ENCODE data around the gene KLHDC4. TPM values are rescaled to one million over a fixed set of nuclear protein-coding genes. Genes with fewer than 3 reads are reported as not detected.

Gene KLHDC4
- total RNA-seq, 1 experiment from 2014 or later, result 19.5 TPM

- no peaks in the 10 kb centered on the region for H3K27me3 ChIP-seq (replicated peaks)
- no peak for DNase-seq (ENCODE audit: low read depth in 1 of 2, low spot score in 2 of 2)
- H3K4me1 ChIP-seq (replicated peaks), result no peaks in the 10 kb centered on the region
- H3K4me3 ChIP-seq, result no peak overlapping the region
- H3K27ac ChIP-seq, result no peak overlapping the region
- H3K9me3 ChIP-seq (replicated peaks), result no peaks in the 10 kb centered on the region
- peaks cover 35% of the 10 kb centered on the region for H3K36me3 ChIP-seq
Observed at GRCh38 chr16:87710887-87711286, 54.9 kb downstream of the KLHDC4 start.

DNA sequence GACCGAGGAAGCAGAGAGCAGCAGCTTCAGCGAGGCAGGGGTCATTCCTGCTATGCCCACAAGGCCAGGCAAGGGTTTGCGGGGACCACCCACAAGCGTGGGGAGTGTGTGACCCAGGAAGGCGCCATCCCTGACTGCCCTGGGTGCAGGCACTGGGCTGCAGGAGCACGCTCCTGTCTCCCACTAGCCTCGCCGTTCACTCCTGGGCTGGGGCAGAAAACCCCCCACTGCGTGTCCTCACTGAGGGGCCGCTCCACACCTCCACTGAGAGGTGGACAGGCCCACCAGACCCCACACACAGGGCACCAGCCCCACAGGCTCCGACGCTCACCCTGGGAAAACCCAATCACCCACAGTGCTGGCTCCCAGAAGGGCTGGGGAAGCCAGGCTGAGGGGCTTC lies 56.1 kb downstream of the KLHDC4 start:
- Histone ChIP-seq H3K9me3 (replicated peaks) (no peaks in the 10 kb centered on the region), H3K36me3 (peaks cover 31% of the 10 kb centered on the region), H3K4me1 (replicated peaks) (no peaks in the 10 kb centered on the region), H3K4me3 (no peak overlapping the region), H3K27ac (no peak overlapping the region), H3K27me3 (replicated peaks) (no peaks in the 10 kb centered on the region)
- DNase-seq (ENCODE audit: low read depth in 1 of 2, low spot score in 2 of 2), result no peak

DNA sequence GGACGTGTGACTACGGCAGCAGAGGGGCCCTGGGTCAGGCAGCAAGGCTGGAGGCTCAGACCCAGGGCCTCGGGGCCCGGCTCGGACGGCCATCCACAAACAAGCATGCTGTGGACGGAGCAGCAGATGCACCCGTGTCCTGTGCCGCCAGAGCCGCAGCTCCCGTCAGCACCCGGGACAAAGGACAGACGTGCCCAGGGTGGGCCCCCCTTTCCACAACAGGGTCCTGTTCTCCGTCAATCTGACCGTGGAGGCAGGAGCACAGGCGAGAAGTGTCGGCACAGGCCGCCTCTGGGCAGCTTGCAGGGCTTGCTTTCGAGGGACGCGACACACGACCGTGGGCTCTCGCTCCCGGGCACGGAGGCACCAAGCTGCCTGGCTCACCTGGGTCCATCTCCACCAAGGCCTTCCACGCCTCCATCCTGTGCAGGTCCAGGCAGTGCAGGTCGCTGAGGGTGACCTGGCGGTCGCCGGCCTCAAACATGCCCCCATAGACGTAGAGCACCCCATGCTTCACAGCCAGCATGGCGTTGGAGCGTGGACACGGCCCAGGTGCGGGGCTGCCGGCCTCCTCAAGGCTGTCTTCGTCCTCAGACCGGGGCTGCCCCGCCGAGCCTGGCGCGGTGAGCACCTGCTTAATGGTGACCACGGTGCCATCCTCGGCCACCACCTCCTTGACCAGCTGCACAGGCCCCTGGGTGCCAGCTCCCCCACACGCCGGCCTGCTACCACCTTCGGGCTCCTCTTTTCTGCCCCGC lies 56.7 kb downstream of the KLHDC4 start:
- no peaks in the 10 kb centered on the region for H3K27me3 ChIP-seq (replicated peaks)
- no peaks in the 10 kb centered on the region for H3K4me1 ChIP-seq (replicated peaks)
- no peaks in the 10 kb centered on the region for H3K9me3 ChIP-seq (replicated peaks)
- no peak overlapping the region for H3K27ac ChIP-seq
- DNase-seq (ENCODE audit: low read depth in 1 of 2, low spot score in 2 of 2), result no peak
- H3K4me3 ChIP-seq, result no peak overlapping the region
- peaks cover 31% of the 10 kb centered on the region for H3K36me3 ChIP-seq

DNA sequence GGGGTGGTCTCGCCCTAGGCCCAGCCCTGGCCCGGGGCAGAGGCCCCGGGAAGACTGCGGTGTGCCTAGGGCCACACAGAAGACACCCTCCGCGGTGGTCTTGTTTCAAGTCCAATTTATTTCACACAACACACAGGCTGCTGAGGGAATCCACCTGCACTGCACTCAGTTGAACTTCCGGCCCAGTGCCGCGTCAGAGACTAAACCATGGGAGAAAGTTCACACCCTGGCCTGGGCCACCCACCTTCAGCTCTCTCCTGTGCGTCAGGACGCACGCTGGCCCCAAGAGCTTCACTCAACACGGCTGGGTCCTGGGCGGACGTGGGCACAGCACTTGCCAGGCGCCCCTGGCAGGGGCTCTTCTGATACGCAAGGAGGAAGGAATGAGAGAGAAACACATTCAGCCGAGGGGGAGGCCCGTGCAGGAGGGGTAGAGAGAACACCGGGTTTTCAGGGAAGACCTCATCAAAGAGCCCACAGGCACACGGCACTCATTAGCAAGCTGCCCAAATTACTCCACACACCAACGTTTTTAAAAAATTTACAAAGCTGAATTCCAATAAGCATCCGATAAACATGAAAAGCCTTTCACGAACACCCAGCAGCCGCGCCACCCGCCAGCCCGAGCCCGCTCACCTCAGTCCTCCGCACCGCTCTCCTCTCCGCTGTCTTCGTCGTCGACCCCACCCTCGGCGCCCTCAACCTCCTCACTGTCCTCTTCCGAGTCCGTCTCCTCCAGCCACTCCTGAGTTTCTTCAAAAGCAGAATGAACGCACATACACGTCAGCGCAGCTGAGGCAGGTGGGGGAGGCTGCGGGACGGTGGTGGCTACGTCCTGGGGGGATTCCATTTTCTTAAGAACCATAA lies 57.8 kb downstream of the KLHDC4 start:
- DNase-seq (ENCODE audit: low read depth in 1 of 2, low spot score in 2 of 2), result no peak

GRCh38 chr16:87707097-87707496 lies 58.7 kb downstream of the KLHDC4 start:
- H3K27me3 ChIP-seq (replicated peaks), result no peaks in the 10 kb centered on the region
- H3K4me1 ChIP-seq (replicated peaks), result no peaks in the 10 kb centered on the region
- no peaks in the 10 kb centered on the region for H3K9me3 ChIP-seq (replicated peaks)
- H3K4me3 ChIP-seq, result no peak overlapping the region
- H3K27ac ChIP-seq, result no peak overlapping the region
- DNase-seq (ENCODE audit: low read depth in 1 of 2, low spot score in 2 of 2), result no peak
- H3K36me3 ChIP-seq, result peaks cover 37% of the 10 kb centered on the region

More for the DNA sequence above, 57.8 kb downstream of the KLHDC4 start:
- Histone ChIP-seq H3K36me3 (peaks cover 34% of the 10 kb centered on the region), H3K9me3 (replicated peaks) (no peaks in the 10 kb centered on the region), H3K4me1 (replicated peaks) (no peaks in the 10 kb centered on the region), H3K27ac (no peak overlapping the region), H3K27me3 (replicated peaks) (no peaks in the 10 kb centered on the region), H3K4me3 (no peak overlapping the region)

DNA sequence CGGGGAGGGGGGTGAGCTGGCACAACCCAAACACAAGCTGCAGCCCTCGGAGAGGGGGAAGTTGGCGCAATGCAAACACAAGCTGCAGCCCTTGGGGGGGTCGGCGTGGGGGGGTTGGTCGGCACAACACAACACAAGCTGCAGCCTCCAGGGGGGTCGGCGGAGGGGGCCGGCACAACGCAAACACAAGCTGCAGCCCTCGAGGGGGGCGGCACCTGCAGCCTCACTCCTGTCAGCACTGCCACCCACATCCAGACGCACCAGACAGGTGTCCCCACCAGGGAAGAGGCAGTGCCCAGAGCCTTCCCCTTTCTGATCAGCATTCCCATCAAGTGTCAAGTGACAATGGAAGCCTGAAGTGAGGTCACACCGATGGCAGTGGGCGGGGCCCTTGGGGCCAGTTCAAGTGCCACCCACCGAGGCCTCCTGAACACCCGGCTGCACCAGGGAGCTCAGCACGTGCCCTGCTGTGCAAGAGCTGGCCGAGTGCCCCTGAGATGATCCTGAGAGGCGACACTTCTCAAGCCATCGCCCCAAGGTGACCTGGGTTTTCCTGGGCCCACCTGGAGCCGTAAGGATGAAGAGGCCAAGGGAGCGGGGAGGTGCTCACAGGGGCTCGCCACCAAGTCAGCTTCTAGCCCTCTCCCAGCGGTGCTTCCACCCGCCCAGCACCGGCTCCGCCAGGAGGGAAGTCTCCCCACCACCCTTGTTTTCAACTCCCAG lies 59.3 kb downstream of the KLHDC4 start:
- no peaks in the 10 kb centered on the region for H3K9me3 ChIP-seq (replicated peaks)
- H3K4me3 ChIP-seq, result no peak overlapping the region
- no peaks in the 10 kb centered on the region for H3K27me3 ChIP-seq (replicated peaks)
- no peak for DNase-seq (ENCODE audit: low read depth in 1 of 2, low spot score in 2 of 2)
- H3K36me3 ChIP-seq, result peaks cover 38% of the 10 kb centered on the region
- H3K4me1 ChIP-seq (replicated peaks), result no peaks in the 10 kb centered on the region
- no peak overlapping the region for H3K27ac ChIP-seq

GRCh38 chr16:87705771-87706277 lies 60.0 kb downstream of the KLHDC4 start:
- Histone ChIP-seq H3K27me3 (replicated peaks) (no peaks in the 10 kb centered on the region), H3K27ac (no peak overlapping the region), H3K4me1 (replicated peaks) (no peaks in the 10 kb centered on the region), H3K9me3 (replicated peaks) (no peaks in the 10 kb centered on the region), H3K36me3 (peaks cover 38% of the 10 kb centered on the region), H3K4me3 (no peak overlapping the region)
- no peak for DNase-seq (ENCODE audit: low read depth in 1 of 2, low spot score in 2 of 2)

GRCh38 chr16:87704754-87705353 lies 60.9 kb downstream of the KLHDC4 start:
- no peak for DNase-seq (ENCODE audit: low read depth in 1 of 2, low spot score in 2 of 2)
- Histone ChIP-seq H3K27ac (no peak overlapping the region), H3K36me3 (peaks cover 33% of the 10 kb centered on the region), H3K4me3 (no peak overlapping the region), H3K4me1 (replicated peaks) (no peaks in the 10 kb centered on the region), H3K27me3 (replicated peaks) (no peaks in the 10 kb centered on the region), H3K9me3 (replicated peaks) (no peaks in the 10 kb centered on the region)

DNA sequence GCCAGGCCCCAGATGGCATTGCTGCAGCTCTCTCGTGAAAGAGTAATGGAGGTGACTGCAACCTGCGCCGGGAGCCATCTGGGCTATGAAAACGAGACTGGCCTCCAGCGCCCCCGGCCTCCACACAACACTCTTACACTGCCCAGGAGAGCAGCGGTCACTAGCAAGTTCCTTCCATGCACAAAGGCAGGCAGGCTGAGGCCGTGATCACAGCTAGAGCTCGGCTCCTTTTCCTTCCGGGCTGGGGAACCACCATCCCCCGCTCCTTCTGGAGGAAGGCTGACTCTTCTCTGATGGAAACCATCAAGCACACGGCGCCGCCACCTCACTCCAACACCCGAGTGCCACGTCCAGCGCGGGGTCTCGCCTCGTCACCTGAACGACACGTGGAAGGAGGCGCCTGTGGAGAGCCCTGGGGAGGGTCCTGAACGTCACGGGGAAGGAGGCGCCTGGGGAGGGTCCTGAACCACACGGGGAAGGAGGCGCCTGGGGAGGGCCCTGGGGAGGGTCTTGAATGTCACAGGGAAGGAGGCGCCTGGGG lies 61.9 kb downstream of the KLHDC4 start:
- Histone ChIP-seq H3K4me3 (no peak overlapping the region), H3K27ac (no peak overlapping the region), H3K4me1 (replicated peaks) (no peaks in the 10 kb centered on the region), H3K36me3 (peaks cover 29% of the 10 kb centered on the region), H3K27me3 (replicated peaks) (no peaks in the 10 kb centered on the region), H3K9me3 (replicated peaks) (no peaks in the 10 kb centered on the region)
- no peak for DNase-seq (ENCODE audit: low read depth in 1 of 2, low spot score in 2 of 2)

GRCh38 chr16:87703071-87703470 lies 62.7 kb downstream of the KLHDC4 start:
- Histone ChIP-seq H3K9me3 (replicated peaks) (no peaks in the 10 kb centered on the region), H3K4me1 (replicated peaks) (no peaks in the 10 kb centered on the region), H3K36me3 (peaks cover 31% of the 10 kb centered on the region), H3K4me3 (no peak overlapping the region), H3K27me3 (replicated peaks) (no peaks in the 10 kb centered on the region), H3K27ac (no peak overlapping the region)
- DNase-seq (ENCODE audit: low read depth in 1 of 2, low spot score in 2 of 2), result no peak

DNA sequence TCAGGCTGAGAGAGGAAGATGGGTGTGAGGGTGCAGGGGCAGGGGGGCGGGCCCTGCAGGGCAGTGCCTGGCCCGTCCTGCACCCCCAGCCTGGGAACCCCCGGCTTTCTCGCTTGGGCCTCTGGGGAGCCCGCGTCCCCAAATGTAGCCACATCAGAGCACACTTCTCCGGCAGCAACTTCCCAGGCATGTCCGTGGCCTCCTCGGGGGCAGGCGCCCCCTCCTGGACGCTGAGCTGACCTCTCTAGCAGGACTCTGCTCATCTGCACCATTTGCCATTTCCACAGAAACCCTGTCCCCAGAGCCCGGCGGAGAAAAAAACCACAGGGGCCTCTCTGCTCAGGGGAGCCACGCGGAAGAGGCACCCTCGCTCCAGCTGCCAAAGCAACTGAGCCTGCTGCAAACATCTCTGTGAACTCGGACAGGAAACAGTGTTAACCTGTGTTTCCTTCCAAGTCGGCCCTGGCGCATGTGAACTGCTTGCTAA lies 63.4 kb downstream of the KLHDC4 start:
- Histone ChIP-seq H3K27me3 (replicated peaks) (no peaks in the 10 kb centered on the region), H3K4me3 (no peak overlapping the region), H3K36me3 (peaks cover 26% of the 10 kb centered on the region), H3K27ac (no peak overlapping the region), H3K4me1 (replicated peaks) (no peaks in the 10 kb centered on the region), H3K9me3 (replicated peaks) (no peaks in the 10 kb centered on the region)
- no peak for DNase-seq (ENCODE audit: low read depth in 1 of 2, low spot score in 2 of 2)

DNA sequence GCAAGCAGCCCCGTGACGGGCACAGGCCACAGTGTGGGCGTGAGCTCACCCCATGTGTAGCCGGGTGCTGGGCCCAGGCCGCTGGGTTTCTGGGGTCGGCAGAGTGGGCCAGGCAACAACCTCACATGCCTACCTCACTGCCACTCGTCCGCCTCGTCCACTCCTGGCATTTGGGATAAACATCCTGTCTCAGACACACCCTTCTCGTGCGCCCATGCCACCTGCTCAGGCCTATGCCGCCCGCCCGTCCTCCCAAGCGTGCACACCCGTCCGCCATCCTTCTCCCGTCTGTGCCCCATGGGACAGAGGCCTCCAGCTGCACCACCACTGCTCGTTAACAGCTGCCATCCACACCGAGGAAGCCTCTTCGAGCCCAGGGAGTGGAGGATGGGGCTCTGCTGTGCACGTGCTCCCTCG lies 64.3 kb downstream of the KLHDC4 start:
- no peak overlapping the region for H3K4me3 ChIP-seq

DNA sequence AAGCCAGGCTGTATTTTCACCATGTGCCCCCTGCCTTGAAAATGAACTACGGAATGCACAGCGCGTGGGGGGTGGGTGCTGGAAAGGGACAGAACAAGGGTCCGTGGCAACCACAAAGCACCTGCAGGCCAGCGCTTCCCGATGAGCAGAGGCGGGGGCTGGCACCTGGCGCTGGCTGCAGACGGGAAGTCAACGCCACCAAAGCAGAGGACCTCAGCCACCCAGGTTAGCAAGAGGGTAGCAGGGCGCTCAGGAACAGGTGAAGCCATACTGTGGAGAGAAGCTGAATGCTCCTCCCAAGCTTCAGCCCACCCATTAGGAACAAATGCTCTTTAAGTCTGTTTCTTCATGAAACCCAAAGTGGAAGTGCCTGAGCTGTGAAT lies 64.7 kb downstream of the KLHDC4 start:
- H3K9me3 ChIP-seq (replicated peaks), result no peaks in the 10 kb centered on the region
- no peak overlapping the region for H3K4me3 ChIP-seq
- H3K27me3 ChIP-seq (replicated peaks), result no peaks in the 10 kb centered on the region
- H3K4me1 ChIP-seq (replicated peaks), result no peaks in the 10 kb centered on the region
- no peak for DNase-seq (ENCODE audit: low read depth in 1 of 2, low spot score in 2 of 2)
- no peak overlapping the region for H3K27ac ChIP-seq
- peaks cover 18% of the 10 kb centered on the region for H3K36me3 ChIP-seq

More for the DNA sequence above, 64.3 kb downstream of the KLHDC4 start:
- Histone ChIP-seq H3K36me3 (peaks cover 20% of the 10 kb centered on the region), H3K27ac (no peak overlapping the region), H3K9me3 (replicated peaks) (no peaks in the 10 kb centered on the region), H3K27me3 (replicated peaks) (no peaks in the 10 kb centered on the region), H3K4me1 (replicated peaks) (no peaks in the 10 kb centered on the region)
- DNase-seq (ENCODE audit: low read depth in 1 of 2, low spot score in 2 of 2), result no peak
